HEK293 (cell line): ENCODE results near the gene ALDH18A1.
A peak's percentile ranks its signal among the peaks of the same experiment; 100 is the strongest.
"Not testable (repeated sequence)": the region's sequence is repeated elsewhere in the genome, so short reads cannot be mapped to it uniquely, and the experiment has no call there.

Source experiments
- CTCF ChIA-PET: fragments of 350-600 bp; formaldehyde crosslinking; extraction: SDS; loops from one replicate; lab custom pipeline; 2021; ENCODE audit warnings: antibody characterized with exemption; lab: Yijun Ruan, JAX
- POLR2A ChIA-PET: fragments of 300-600 bp; formaldehyde crosslinking; extraction: SDS; loops from one replicate; lab custom pipeline; 2020; ENCODE audit warnings: antibody characterized with exemption, inconsistent platforms; lab: Yijun Ruan, JAX
- H3K27ac ChIP-seq: fragments of 200-500 bp; sonication (Bioruptor generic); 2 replicates; pipeline ENCODE4 v1.5.1; 2014; ENCODE audit warnings: low read depth, low read length, control low read depth, inconsistent platforms; ENCODE audit errors: extremely low read depth
- H3K36me3 ChIP-seq, 2 experiments: fragments of 200-500 bp in 1 of 2; sonication (Bioruptor generic) in 1 of 2; 1 replicate in 1 of 2; 2 replicates in 1 of 2; pipeline ENCODE4 v1.5.1; 2014 to 2017; ENCODE audit warnings: inconsistent platforms in 2 of 2, low read length in 2 of 2; ENCODE audit not compliant: control insufficient read depth in 2 of 2, insufficient read depth in 1 of 2
- H3K4me1 ChIP-seq: fragments of 200-500 bp; sonication (Bioruptor generic); 2 replicates; pipeline ENCODE4 v1.5.1; 2014; ENCODE audit warnings: mild to moderate bottlenecking, low read length, inconsistent platforms; ENCODE audit not compliant: control insufficient read depth, insufficient read depth
- H3K4me3 ChIP-seq: 2 replicates; pipeline ENCODE4 v1.5.1; 2011; ENCODE audit warnings: low read depth, mild to moderate bottlenecking, control low read depth, low read length, moderate library complexity
- H3K9me3 ChIP-seq: fragments of 200-500 bp; sonication (Bioruptor generic); 2 replicates; pipeline ENCODE4 v1.5.1; 2014; ENCODE audit warnings: low read depth, low read length, inconsistent platforms; ENCODE audit not compliant: control insufficient read depth, insufficient read depth
- BCL11B ChIP-seq: fragments of 450-650 bp; formaldehyde crosslinking; IDR thresholded peaks from 2 replicates; pipeline ENCODE4 v1.5.1; 2016; ENCODE audit warnings: low read depth, missing biosample characterization, missing genetic modification characterization
- EGR2 ChIP-seq: fragments of 450-650 bp; formaldehyde crosslinking; IDR thresholded peaks from 2 replicates; pipeline ENCODE4 v1.5.1; 2016; ENCODE audit warnings: low read depth, missing biosample characterization, missing genetic modification characterization
- GLIS1 ChIP-seq: fragments of 450-650 bp; formaldehyde crosslinking; IDR thresholded peaks from 2 replicates; pipeline ENCODE4 v1.5.1; 2016; ENCODE audit warnings: missing biosample characterization, missing genetic modification characterization
- MZF1 ChIP-seq: fragments of 450-650 bp; formaldehyde crosslinking; IDR thresholded peaks from 2 replicates; pipeline ENCODE4 v1.5.1; 2017; ENCODE audit warnings: missing biosample characterization, missing genetic modification characterization, borderline replicate concordance
- OVOL3 ChIP-seq: fragments of 450-650 bp; formaldehyde crosslinking; IDR thresholded peaks from 2 replicates; pipeline ENCODE4 v1.5.1; 2016; ENCODE audit warnings: missing biosample characterization, missing genetic modification characterization
- ZBTB21 ChIP-seq: fragments of 450-650 bp; formaldehyde crosslinking; IDR thresholded peaks from 2 replicates; pipeline ENCODE4 v1.5.1; 2017; ENCODE audit warnings: missing biosample characterization, missing genetic modification characterization
- ZFP41 ChIP-seq: fragments of 450-650 bp; formaldehyde crosslinking; IDR thresholded peaks from 2 replicates; pipeline ENCODE4 v1.5.1; 2016; ENCODE audit warnings: missing biosample characterization, missing genetic modification characterization, borderline replicate concordance
- ZNF146 ChIP-seq: fragments of 450-650 bp; formaldehyde crosslinking; IDR thresholded peaks from 2 replicates; pipeline ENCODE4 v1.5.1; 2016; ENCODE audit warnings: missing biosample characterization, missing genetic modification characterization
- ZNF148 ChIP-seq: fragments of 450-650 bp; formaldehyde crosslinking; IDR thresholded peaks from 2 replicates; pipeline ENCODE4 v1.5.0; 2017; ENCODE audit warnings: missing biosample characterization, missing genetic modification characterization, borderline replicate concordance
- ZNF19 ChIP-seq: fragments of 450-650 bp; formaldehyde crosslinking; IDR thresholded peaks from 2 replicates; pipeline ENCODE4; 2016; ENCODE audit warnings: missing biosample characterization, missing genetic modification characterization, low read depth
- ZNF274 ChIP-seq, 2 experiments: fragments of 200-500 bp in 1 of 2; fragments of 450-650 bp in 1 of 2; sonication (Bioruptor generic) in 1 of 2; formaldehyde crosslinking in 1 of 2; IDR thresholded peaks; 2 replicates each; pipeline versions ENCODE4 v1.5.1 to v1.6.1; 2014 to 2016; ENCODE audit warnings: borderline replicate concordance in 1 of 2, inconsistent platforms in 1 of 2, low read length in 1 of 2, missing biosample characterization in 1 of 2, missing genetic modification characterization in 1 of 2
- ZNF280D ChIP-seq: fragments of 450-650 bp; formaldehyde crosslinking; IDR thresholded peaks from 2 replicates; pipeline ENCODE4 v1.5.1; 2016; ENCODE audit warnings: missing biosample characterization, missing genetic modification characterization
- ZNF580 ChIP-seq: fragments of 450-650 bp; formaldehyde crosslinking; IDR thresholded peaks from 2 replicates; pipeline ENCODE4 v1.5.1; 2016; ENCODE audit warnings: missing biosample characterization, missing genetic modification characterization
- ZNF623 ChIP-seq: fragments of 450-650 bp; formaldehyde crosslinking; IDR thresholded peaks from 2 replicates; pipeline ENCODE4 v1.5.1; 2016; ENCODE audit warnings: missing biosample characterization, missing genetic modification characterization
- ZSCAN30 ChIP-seq: fragments of 450-650 bp; IDR thresholded peaks from 2 replicates; pipeline ENCODE4 v1.5.1; 2018; ENCODE audit warnings: missing biosample characterization, mild to moderate bottlenecking, missing genetic modification characterization, moderate library complexity
- TF ChIP-seq, protein P1 (sequence below): fragments of 450-650 bp; formaldehyde crosslinking; IDR thresholded peaks from 2 replicates; pipeline ENCODE4 v1.5.1; 2016; ENCODE audit warnings: missing biosample characterization, missing genetic modification characterization
- TF ChIP-seq, protein P2 (sequence below): fragments of 450-650 bp; formaldehyde crosslinking; IDR thresholded peaks from 2 replicates; pipeline ENCODE4 v1.5.1; 2016; ENCODE audit warnings: missing biosample characterization, missing genetic modification characterization
- TF ChIP-seq, protein P3 (sequence below): fragments of 450-650 bp; formaldehyde crosslinking; IDR thresholded peaks from 2 replicates; pipeline ENCODE4 v1.5.1; 2016; ENCODE audit warnings: missing biosample characterization, missing genetic modification characterization

The ALDH18A1 gene

GRCh38 chr10:95626500-95626899, 30.0 kb downstream of the ALDH18A1 start:
- Histone ChIP-seq H3K4me3 (no peak overlapping the region), H3K27ac (no peak overlapping the region)
- TF ChIP-seq GLIS1 (tag by site-specific recombination) (no peak), ZNF280D (tag by site-specific recombination) (no peak), ZBTB21 (tag by site-specific recombination) (no peak)
- TF ChIP-seq, all 188 proteins: peak for 0
- Histone ChIP-seq H3K4me1 (no peaks in the 10 kb centered on the region), H3K36me3 (peaks cover 48 to 85% of the 10 kb centered on the region in 2 experiments), H3K9me3 (no peaks in the 10 kb centered on the region)
- ChIA-PET CTCF (interaction anchor here (0.6 to 1.5 kb wide), 2 partner anchors 9 to 255 kb away, joined by 3 read pairs; no protein-coding TSS in a partner anchor), POLR2A (no interaction called here)

DNA sequence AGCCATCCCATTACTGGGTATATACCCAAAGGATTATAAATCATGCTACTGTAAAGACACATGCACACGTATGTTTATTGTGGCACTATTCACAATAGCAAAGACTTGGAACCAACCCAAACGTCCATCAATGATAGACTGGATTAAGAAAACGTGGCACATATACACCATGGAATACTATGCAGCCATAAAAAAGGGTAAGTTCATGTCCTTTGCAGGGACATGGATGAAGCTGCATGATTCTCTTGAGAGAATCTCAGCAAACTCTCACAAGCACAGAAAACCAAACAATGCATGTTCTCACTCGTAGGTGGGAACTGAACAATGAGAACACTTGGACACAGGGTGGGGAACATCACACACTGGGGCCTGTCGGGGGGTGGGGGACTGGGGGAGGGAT, 36.1 kb downstream of the ALDH18A1 start:
- H3K36me3 ChIP-seq, result peaks cover 41 to 76% of the 10 kb centered on the region in 2 experiments
- H3K4me1 ChIP-seq, H3K9me3 ChIP-seq, H3K4me3 ChIP-seq, POLR2A ChIA-PET, H3K27ac ChIP-seq, CTCF ChIA-PET: not testable (repeated sequence)
- TF ChIP-seq ZNF580 (tag by site-specific recombination) (peak; percentile 79), ZNF146 (tag by site-specific recombination) (peak; percentile 96)

DNA sequence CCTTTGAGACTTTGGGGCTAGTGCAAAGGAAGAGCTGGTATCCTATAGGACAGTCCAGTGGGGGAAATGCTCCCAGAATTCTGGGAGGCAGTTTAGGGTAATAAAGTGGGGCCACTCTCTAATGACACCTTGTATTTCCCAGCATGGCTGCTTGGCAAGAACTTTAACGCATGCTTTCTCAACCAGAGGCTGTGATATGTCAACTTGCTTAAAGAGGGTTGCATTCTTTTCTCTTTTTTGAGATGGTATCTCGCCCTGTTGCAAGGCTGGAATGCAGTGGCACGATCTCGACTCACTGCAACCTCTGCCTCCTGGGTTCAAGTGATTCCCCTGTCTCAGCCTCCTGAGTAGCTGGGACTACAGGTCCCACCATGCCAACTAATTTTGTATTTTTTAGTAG, 38.4 kb downstream of the ALDH18A1 start:
- no peaks in the 10 kb centered on the region for H3K4me1 ChIP-seq
- POLR2A ChIA-PET, result no interaction called here
- peaks cover 48 to 82% of the 10 kb centered on the region in 2 experiments for H3K36me3 ChIP-seq
- no peaks in the 10 kb centered on the region for H3K9me3 ChIP-seq
- CTCF ChIA-PET, result interaction anchor here (1.8 kb wide), 1 partner anchor 243 kb away, joined by 5 read pairs; no protein-coding TSS in a partner anchor
- no peak overlapping the region for H3K27ac ChIP-seq
- H3K4me3 ChIP-seq, result no peak overlapping the region
- TF ChIP-seq OVOL3, result no peak
- TF ChIP-seq ZSCAN30, result no peak
- TF ChIP-seq BCL11B (tag by site-specific recombination), result no peak
- no peak for TF ChIP-seq ZFP41 (tag by site-specific recombination)
- TF ChIP-seq, protein P1, sequence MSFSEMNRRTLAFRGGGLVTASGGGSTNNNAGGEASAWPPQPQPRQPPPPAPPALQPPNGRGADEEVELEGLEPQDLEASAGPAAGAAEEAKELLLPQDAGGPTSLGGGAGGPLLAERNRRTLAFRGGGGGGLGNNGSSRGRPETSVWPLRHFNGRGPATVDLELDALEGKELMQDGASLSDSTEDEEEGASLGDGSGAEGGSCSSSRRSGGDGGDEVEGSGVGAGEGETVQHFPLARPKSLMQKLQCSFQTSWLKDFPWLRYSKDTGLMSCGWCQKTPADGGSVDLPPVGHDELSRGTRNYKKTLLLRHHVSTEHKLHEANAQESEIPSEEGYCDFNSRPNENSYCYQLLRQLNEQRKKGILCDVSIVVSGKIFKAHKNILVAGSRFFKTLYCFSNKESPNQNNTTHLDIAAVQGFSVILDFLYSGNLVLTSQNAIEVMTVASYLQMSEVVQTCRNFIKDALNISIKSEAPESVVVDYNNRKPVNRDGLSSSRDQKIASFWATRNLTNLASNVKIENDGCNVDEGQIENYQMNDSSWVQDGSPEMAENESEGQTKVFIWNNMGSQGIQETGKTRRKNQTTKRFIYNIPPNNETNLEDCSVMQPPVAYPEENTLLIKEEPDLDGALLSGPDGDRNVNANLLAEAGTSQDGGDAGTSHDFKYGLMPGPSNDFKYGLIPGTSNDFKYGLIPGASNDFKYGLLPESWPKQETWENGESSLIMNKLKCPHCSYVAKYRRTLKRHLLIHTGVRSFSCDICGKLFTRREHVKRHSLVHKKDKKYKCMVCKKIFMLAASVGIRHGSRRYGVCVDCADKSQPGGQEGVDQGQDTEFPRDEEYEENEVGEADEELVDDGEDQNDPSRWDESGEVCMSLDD (tag by site-specific recombination), result no peak
- TF ChIP-seq, protein P2, sequence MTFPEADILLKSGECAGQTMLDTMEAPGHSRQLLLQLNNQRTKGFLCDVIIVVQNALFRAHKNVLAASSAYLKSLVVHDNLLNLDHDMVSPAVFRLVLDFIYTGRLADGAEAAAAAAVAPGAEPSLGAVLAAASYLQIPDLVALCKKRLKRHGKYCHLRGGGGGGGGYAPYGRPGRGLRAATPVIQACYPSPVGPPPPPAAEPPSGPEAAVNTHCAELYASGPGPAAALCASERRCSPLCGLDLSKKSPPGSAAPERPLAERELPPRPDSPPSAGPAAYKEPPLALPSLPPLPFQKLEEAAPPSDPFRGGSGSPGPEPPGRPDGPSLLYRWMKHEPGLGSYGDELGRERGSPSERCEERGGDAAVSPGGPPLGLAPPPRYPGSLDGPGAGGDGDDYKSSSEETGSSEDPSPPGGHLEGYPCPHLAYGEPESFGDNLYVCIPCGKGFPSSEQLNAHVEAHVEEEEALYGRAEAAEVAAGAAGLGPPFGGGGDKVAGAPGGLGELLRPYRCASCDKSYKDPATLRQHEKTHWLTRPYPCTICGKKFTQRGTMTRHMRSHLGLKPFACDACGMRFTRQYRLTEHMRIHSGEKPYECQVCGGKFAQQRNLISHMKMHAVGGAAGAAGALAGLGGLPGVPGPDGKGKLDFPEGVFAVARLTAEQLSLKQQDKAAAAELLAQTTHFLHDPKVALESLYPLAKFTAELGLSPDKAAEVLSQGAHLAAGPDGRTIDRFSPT (tag by site-specific recombination), result no peak
- TF ChIP-seq EGR2 (tag by site-specific recombination), result no peak
- TF ChIP-seq, protein P3, sequence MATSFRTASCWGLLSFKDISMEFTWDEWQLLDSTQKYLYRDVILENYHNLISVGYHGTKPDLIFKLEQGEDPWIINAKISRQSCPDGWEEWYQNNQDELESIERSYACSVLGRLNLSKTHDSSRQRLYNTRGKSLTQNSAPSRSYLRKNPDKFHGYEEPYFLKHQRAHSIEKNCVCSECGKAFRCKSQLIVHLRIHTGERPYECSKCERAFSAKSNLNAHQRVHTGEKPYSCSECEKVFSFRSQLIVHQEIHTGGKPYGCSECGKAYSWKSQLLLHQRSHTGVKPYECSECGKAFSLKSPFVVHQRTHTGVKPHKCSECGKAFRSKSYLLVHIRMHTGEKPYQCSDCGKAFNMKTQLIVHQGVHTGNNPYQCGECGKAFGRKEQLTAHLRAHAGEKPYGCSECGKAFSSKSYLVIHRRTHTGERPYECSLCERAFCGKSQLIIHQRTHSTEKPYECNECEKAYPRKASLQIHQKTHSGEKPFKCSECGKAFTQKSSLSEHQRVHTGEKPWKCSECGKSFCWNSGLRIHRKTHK (tag by site-specific recombination), result no peak
- TF ChIP-seq MZF1 (tag by site-specific recombination), result no peak
- no peak for TF ChIP-seq ZNF148
- no peak for TF ChIP-seq ZNF274 (IDR thresholded peaks at IDR 0.05; ENCODE audit: low read length)
- TF ChIP-seq ZNF274 (tag by site-specific recombination; IDR thresholded peaks at IDR 0.05; ENCODE audit: borderline replicate concordance), result no peak
- no peak for TF ChIP-seq ZNF19 (tag by site-specific recombination)
- no peak for TF ChIP-seq ZNF623 (tag by site-specific recombination)
